ENCODE data around the gene FBXL16.

Gene FBXL16

GRCh38 chr16:735982-736453 lies 30.4 kb upstream of the FBXL16 start:
- DNase-seq (ENCODE audit: extremely low spot score, insufficient read length, low read depth) (no peak), FAIRE-seq (peak; percentile 87)

GRCh38 chr16:734981-735881 lies 29.6 kb upstream of the FBXL16 start:
- FAIRE-seq (no peak), DNase-seq (ENCODE audit: extremely low spot score, insufficient read length, low read depth) (no peak)

- DNase-seq (ENCODE audit: extremely low spot score, insufficient read length, low read depth) (no peak), FAIRE-seq (no peak)
Measured at GRCh38 chr16:734208-734980, 28.8 kb upstream of the FBXL16 start.

GRCh38 chr16:733382-734207 lies 28.0 kb upstream of the FBXL16 start:
- no peak for DNase-seq (ENCODE audit: extremely low spot score, insufficient read length, low read depth)
- no peak for FAIRE-seq

- FAIRE-seq (no peak), DNase-seq (ENCODE audit: extremely low spot score, insufficient read length, low read depth) (no peak)
Measured at GRCh38 chr16:732936-733335, 27.3 kb upstream of the FBXL16 start.

GRCh38 chr16:732332-732731 lies 26.7 kb upstream of the FBXL16 start:
- FAIRE-seq (no peak), DNase-seq (ENCODE audit: extremely low spot score, insufficient read length, low read depth) (no peak)

GRCh38 chr16:730666-731509 lies 25.3 kb upstream of the FBXL16 start:
- no peak for DNase-seq (ENCODE audit: extremely low spot score, insufficient read length, low read depth)
- FAIRE-seq = no peak

GRCh38 chr16:729768-730665 lies 24.4 kb upstream of the FBXL16 start:
- FAIRE-seq (no peak), DNase-seq (ENCODE audit: extremely low spot score, insufficient read length, low read depth) (no peak)

- DNase-seq (ENCODE audit: extremely low spot score, insufficient read length, low read depth) = no peak
Measured at GRCh38 chr16:728890-729744, 23.5 kb upstream of the FBXL16 start.

GRCh38 chr16:728131-728889 lies 22.7 kb upstream of the FBXL16 start:
- DNase-seq (ENCODE audit: extremely low spot score, insufficient read length, low read depth) (peak; percentile 55), FAIRE-seq (peak; percentile 80)

More at GRCh38 chr16:728890-729744, 23.5 kb upstream of the FBXL16 start:
- FAIRE-seq = no peak

GRCh38 chr16:727291-727977 lies 21.8 kb upstream of the FBXL16 start:
- FAIRE-seq (peak; percentile 9), DNase-seq (ENCODE audit: extremely low spot score, insufficient read length, low read depth) (no peak)

GRCh38 chr16:726438-727290 lies 21.1 kb upstream of the FBXL16 start, which contains the start of the genes CCDC78 and HAGHL:
CCDC78 (minus strand) TSS chr16:726443; CDS start chr16:726367, 76 bp downstream.
HAGHL (plus strand) TSS chr16:727106; CDS start chr16:727510, 404 bp downstream.
- FAIRE-seq = no peak

GRCh38 chr16:726188-726437 lies 20.5 kb upstream of the FBXL16 start:
- DNase-seq (ENCODE audit: extremely low spot score, insufficient read length, low read depth) = no peak
- FAIRE-seq = no peak

More at GRCh38 chr16:726438-727290, 21.1 kb upstream of the FBXL16 start, which contains the start of the genes CCDC78 and HAGHL:
- no peak for DNase-seq (ENCODE audit: extremely low spot score, insufficient read length, low read depth)

GRCh38 chr16:725463-726187 lies 20.0 kb upstream of the FBXL16 start:
- no peak for DNase-seq (ENCODE audit: extremely low spot score, insufficient read length, low read depth)
- FAIRE-seq = no peak

- no peak for FAIRE-seq
Measured at GRCh38 chr16:725041-725376, 19.4 kb upstream of the FBXL16 start.

More at GRCh38 chr16:725041-725376, 19.4 kb upstream of the FBXL16 start:
- DNase-seq (ENCODE audit: extremely low spot score, insufficient read length, low read depth) = no peak
